Neural cell (in vitro differentiated cells): ENCODE measurements around the gene SCARB1.

ENCODE experiments used
- CTCF ChIP-seq: fragments of 450-650 bp; IDR thresholded peaks from 2 replicates; pipeline ENCODE4 v1.5.1; 2014; ENCODE audit warnings: antibody characterized with exemption, mild to moderate bottlenecking, moderate library complexity; ENCODE audit not compliant: poor library complexity, severe bottlenecking
- EP300 ChIP-seq: fragments of 450-650 bp; conservative IDR thresholded peaks from 2 replicates; pipeline ENCODE4 v1.6.1; 2014; ENCODE audit warnings: antibody characterized with exemption, mild to moderate bottlenecking, moderate library complexity; ENCODE audit not compliant: poor library complexity, severe bottlenecking
- EZH2 ChIP-seq: fragments of 200-600, 300-800 bp; shearing (Covaris generic), sonication (generic); IDR thresholded peaks from 2 replicates; pipeline ENCODE4 v1.6.1; 2014; ENCODE audit warnings: antibody characterized with exemption, low read length, borderline replicate concordance, mild to moderate bottlenecking; ENCODE audit not compliant: insufficient read depth, poor library complexity, severe bottlenecking
- MXI1 ChIP-seq: fragments of 450-650 bp; conservative IDR thresholded peaks from 2 replicates; pipeline ENCODE4 v1.6.1; 2014; ENCODE audit warnings: antibody characterized with exemption, mild to moderate bottlenecking; ENCODE audit not compliant: poor library complexity, severe bottlenecking
- POLR2AphosphoS5 ChIP-seq: IDR thresholded peaks from 2 replicates; pipeline ENCODE4 v1.6.1; 2012
- RAD21 ChIP-seq: fragments of 450-650 bp; conservative IDR thresholded peaks from 2 replicates; pipeline ENCODE4 v1.6.1; 2014; ENCODE audit warnings: antibody characterized with exemption, mild to moderate bottlenecking, moderate library complexity
- REST ChIP-seq: IDR thresholded peaks from 2 replicates; pipeline ENCODE4 v1.6.1; 2012; ENCODE audit warnings: borderline replicate concordance
- SMC3 ChIP-seq: fragments of 450-650 bp; conservative IDR thresholded peaks from 2 replicates; pipeline ENCODE4 v1.6.1; 2014; ENCODE audit warnings: antibody characterized with exemption, mild to moderate bottlenecking, moderate library complexity; ENCODE audit not compliant: poor library complexity
- TAF1 ChIP-seq: IDR thresholded peaks from 2 replicates; pipeline ENCODE4 v1.6.1; 2012; ENCODE audit warnings: low read depth

- TF ChIP-seq CTCF (no peak), TAF1 (no peak), EZH2 (no peak), EP300 (no peak), MXI1 (no peak), REST (no peak), POLR2AphosphoS5 (no peak), SMC3 (no peak), RAD21 (no peak)
Measured at GRCh38 chr12:124739953-124740561, 123.6 kb downstream of the SCARB1 start.
